ENCODE results near the gene SUSD6. TPM values are rescaled to one million over a fixed set of nuclear protein-coding genes. Genes with fewer than 3 reads are reported as not detected.

SUSD6 gene
- total RNA-seq, 1 donor from 2014 or later = 13.4 TPM

DNA sequence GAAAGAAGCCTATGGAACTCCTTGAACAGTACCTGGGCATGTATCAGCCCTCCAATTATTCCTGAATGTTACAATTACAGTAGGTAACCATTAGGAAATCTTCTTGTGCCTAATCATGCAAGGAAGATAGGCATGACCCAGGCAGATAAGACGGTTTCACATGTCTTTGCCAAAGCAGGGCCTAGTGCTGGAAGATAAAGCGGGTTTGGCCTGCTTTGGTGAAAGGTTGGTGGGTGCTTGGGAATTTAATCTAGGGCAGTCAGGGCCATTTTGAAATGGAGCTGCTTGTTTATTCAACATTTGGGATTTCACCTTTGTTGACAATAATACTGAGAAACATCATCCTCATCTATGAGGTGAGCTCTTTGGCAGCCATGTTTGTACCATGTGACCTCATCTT is 143.1 kb downstream of the SUSD6 start:
- DNase-seq (ENCODE audit: low read depth) = no peak

DNA sequence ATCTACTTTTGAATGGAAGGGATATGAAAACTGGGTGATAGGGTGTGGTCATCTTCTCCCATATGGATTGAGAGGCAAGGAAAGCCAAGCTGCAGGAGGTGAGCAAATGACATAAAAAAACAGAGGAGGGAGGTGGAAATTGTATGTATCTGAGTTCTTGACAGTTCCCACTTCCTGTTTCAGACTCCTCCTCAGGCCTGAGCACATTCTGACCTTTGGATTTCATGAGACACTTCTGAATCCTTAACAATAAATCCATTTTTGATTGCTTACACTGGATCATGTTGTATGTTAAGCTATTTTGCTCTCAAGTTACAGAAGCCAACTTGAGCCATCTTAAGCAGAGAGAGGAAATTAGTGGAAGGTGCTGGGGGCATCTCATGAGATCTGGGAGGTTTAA is 143.9 kb downstream of the SUSD6 start:
- no peak for DNase-seq (ENCODE audit: low read depth)

DNA sequence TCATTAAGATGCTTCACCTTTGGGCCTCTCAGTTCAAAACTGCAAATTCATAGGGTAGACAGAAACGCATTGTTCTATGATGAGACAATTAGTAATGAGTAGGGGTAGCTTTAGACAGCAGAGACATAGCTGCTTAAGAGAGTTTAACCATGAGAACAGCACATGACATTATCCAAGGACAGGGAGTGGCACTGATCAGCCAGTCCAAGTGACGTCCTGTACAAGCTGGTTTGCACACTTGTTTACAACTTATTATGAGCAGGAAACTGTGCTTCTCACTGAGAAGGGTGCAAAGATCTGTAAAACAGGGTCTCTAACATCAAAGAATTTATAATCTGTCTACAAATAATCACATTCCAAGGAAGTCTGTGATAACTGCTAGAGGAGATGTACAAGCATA is 144.4 kb downstream of the SUSD6 start:
- no peak for DNase-seq (ENCODE audit: low read depth)

DNA sequence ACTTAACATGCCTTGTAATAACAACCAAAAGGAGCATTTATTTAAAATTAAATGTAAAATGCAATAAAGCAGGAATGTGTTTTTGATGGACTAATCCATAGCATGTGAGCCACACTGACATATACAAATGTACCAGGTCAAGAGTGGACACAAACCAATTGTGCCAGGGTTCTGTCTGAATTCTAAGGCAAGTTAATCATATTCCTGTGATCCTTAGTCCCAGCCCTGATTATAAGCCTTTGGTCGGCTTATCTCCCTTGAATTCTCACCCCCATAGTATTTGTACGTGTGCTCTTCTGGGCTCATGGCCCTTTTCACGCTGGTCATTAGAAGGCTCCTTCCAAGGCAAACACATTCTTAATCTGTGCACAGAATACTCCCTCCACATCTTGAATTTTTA is 144.9 kb downstream of the SUSD6 start:
- DNase-seq (ENCODE audit: low read depth) = no peak

DNA sequence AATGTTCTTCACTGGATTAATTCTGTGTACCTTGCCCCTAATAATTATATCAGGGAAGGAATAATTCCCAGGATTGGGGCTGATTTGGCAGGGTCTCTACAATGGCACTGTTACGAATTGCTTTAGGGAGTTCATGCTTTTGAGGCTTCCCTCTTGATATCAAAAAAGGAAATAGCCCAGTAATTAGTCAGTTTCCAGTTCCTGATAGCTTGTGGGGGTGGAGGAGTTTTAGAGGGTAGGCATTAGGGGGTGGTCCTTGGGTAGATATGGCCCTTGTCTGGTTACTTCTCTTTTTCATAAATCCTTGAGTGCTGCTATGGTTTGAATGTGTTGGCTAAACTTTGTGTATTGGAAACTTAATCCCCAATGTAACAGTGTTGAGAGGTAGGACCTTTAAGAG is 149.4 kb downstream of the SUSD6 start:
- DNase-seq (ENCODE audit: low read depth) = no peak

DNA sequence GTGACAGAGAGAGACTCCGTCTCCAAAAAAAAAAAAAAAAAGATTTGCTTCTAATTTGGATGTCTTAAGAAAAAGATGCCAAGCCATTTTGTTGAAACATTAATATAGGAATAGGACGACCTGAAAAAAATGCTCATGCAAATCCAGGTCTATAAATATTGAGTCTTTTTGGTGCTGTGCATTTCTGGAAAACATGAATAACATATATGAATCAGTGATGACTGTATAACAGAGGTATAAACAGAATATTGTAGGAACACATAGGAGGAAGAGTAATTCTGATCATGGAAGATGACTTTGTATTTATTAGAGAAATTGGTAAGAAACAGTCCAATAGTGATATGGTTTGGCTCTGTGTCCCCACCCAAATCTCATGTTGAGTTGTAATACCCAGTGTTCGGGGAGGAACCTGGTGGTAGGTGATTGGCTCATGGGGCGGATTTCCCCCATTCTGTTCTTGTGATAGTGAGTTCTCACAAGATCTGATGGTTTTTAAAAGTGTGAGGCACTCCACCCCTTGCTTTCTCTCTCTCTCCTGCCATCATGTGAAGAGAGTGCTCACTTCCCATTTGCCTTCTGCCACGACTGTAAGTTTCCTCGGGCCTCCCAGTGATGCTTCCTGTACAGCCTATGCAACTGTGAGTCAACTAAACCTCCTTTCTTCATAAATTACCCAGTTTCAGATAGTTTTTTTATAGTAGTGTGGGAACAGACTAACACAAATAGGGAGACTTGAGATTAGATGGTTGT is 152.5 kb downstream of the SUSD6 start:
- DNase-seq (ENCODE audit: low read depth) = no peak

Other genes starting within 250 kb of the SUSD6 start
- 70.3 and 71.8 TPM in 2 replicates for gene ERH, start 213.3 kb upstream of the SUSD6 start, total RNA-seq
- gene SLC39A9, start 212.9 kb upstream of the SUSD6 start, total RNA-seq = 52.8 and 60.2 TPM in 2 replicates
- 1.1 and 2.3 TPM in 2 replicates for gene PLEKHD1, start 126.9 kb upstream of the SUSD6 start, total RNA-seq
- gene CCDC177, start 36.7 kb upstream of the SUSD6 start, total RNA-seq = not detected in 2 replicates
- gene SRSF5, start 155.5 kb downstream of the SUSD6 start, total RNA-seq = 149 and 168 TPM in 2 replicates
- not detected in 2 replicates for gene SLC10A1, start 185.6 kb downstream of the SUSD6 start, total RNA-seq

All from myocyte (in vitro differentiated cells).